ENCODE measurements around the gene SMPDL3A. TPM values are rescaled to one million over a fixed set of nuclear protein-coding genes. Genes with fewer than 3 reads are reported as not detected.

SMPDL3A gene
- total and polyA plus RNA-seq, 3 experiments from 2014 or later: 0.16 to 0.24 TPM; not detected in 1

DNA sequence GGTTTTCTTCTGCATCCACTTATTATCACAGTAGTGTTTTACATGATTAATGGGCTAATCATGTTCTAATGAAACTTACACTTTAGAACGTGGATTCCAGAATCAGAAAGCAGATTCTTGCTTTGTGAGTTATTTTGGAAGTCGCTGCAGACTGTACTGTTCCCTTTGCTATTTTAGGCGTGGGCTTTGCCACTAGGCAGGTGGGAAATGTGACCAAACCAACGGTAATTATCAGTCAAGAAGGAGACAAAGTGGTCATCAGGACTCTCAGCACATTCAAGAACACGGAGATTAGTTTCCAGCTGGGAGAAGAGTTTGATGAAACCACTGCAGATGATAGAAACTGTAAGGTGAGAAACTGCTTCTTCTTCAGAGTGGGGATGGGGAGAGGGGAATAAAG, 8.9 kb upstream of the SMPDL3A start:
- H3K9me3 Mint-ChIP-seq: peaks cover 0 to 5% (median 0%) of the 10 kb centered on the region in 5 donors
- no peak overlapping the region for H3K4me3 Mint-ChIP-seq
- Histone ChIP-seq H3K27me3 (ENCODE audit: insufficient read depth, low read length, poor library complexity, severe bottlenecking) (no peaks in the 10 kb centered on the region), H3K27ac (ENCODE audit: low read depth, low read length) (no peak overlapping the region), H3K4me1 (ENCODE audit: insufficient read depth, low read length) (no peaks in the 10 kb centered on the region), H3K4me3 (ENCODE audit: low read length) (no peak overlapping the region), H3K9me3 (ENCODE audit: low read length) (no peaks in the 10 kb centered on the region), H3K36me3 (ENCODE audit: insufficient read depth, low read length) (no peaks in the 10 kb centered on the region)
- H3K36me3 Mint-ChIP-seq: no peaks in the 10 kb centered on the region
- ChIA-PET CTCF (no interaction called here), POLR2A (no interaction called here)
- no peaks in the 10 kb centered on the region for H3K4me1 Mint-ChIP-seq
- peaks cover 2 to 17% of the 10 kb centered on the region in 2 donors for H3K27me3 Mint-ChIP-seq
- H3K27ac Mint-ChIP-seq: peak overlapping the region in 1 of 8 donors; percentile 52
- no peak for DNase-seq

DNA sequence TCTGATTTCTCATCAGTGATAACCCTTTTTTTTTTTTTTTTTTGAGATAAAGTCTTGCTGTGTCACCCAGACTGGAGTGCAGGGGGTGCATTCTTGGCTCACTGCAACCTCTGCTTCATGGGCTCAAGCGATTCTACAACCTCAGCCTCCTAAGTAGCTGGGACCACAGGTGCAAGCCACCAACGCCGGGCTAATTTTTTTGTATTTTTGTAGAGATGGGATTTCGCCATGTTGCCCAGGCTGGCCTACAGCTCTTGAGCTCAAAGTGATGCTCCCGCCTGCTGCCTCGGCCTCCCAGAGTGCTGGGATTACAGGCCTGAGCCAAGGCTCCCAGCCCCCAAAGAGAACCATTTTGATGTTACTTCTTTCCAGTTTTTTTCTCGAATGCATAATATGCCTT, 7.3 kb upstream of the SMPDL3A start:
- no peaks in the 10 kb centered on the region for H3K9me3 Mint-ChIP-seq
- no peak overlapping the region for H3K27ac Mint-ChIP-seq
- no peaks in the 10 kb centered on the region for H3K4me1 Mint-ChIP-seq
- Histone ChIP-seq H3K9me3 (ENCODE audit: low read length) (no peaks in the 10 kb centered on the region), H3K4me3 (ENCODE audit: low read length) (no peak overlapping the region), H3K4me1 (ENCODE audit: insufficient read depth, low read length) (no peaks in the 10 kb centered on the region), H3K36me3 (ENCODE audit: insufficient read depth, low read length) (no peaks in the 10 kb centered on the region), H3K27ac (ENCODE audit: low read depth, low read length) (no peak overlapping the region), H3K27me3 (ENCODE audit: insufficient read depth, low read length, poor library complexity, severe bottlenecking) (no peaks in the 10 kb centered on the region)
- CTCF ChIA-PET: no interaction called here
- no peak overlapping the region for H3K4me3 Mint-ChIP-seq
- POLR2A ChIA-PET: no interaction called here
- no peaks in the 10 kb centered on the region for H3K36me3 Mint-ChIP-seq
- no peak for DNase-seq
- peaks cover 2 to 23% of the 10 kb centered on the region in 2 donors for H3K27me3 Mint-ChIP-seq

DNA sequence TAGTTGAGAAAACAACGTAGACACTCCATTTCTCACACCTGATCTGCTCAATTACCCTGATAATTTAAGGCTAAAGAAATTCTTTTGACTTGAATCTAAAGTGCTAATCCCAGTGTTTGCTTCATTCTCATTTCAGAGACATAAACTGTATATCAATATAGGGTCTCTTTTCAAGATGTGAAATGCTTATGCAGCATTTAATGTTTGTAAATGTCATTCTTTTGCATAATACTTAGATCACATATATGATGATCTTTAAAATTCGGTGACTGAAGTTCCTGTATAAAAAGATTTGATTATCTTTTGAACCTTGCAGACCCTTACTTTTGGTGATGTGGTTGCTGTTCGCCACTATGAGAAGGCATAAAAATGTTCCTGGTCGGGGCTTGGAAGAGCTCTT, 5.7 kb upstream of the SMPDL3A start:
- ChIA-PET CTCF (no interaction called here), POLR2A (interaction anchor here (0.5 kb wide), 1 partner anchor 9 kb away, joined by 5 read pairs; no protein-coding TSS in a partner anchor)
- Mint-ChIP-seq H3K9me3 (no peaks in the 10 kb centered on the region), H3K36me3 (no peaks in the 10 kb centered on the region), H3K4me3 (no peak overlapping the region), H3K27me3 (peaks cover 13 to 37% of the 10 kb centered on the region in 2 donors), H3K4me1 (no peaks in the 10 kb centered on the region), H3K27ac (no peak overlapping the region)
- no peak for DNase-seq
- Histone ChIP-seq H3K4me1 (ENCODE audit: insufficient read depth, low read length) (no peaks in the 10 kb centered on the region), H3K9me3 (ENCODE audit: low read length) (no peaks in the 10 kb centered on the region), H3K36me3 (ENCODE audit: insufficient read depth, low read length) (no peaks in the 10 kb centered on the region), H3K27me3 (ENCODE audit: insufficient read depth, low read length, poor library complexity, severe bottlenecking) (peaks cover 4% of the 10 kb centered on the region), H3K27ac (ENCODE audit: low read depth, low read length) (no peak overlapping the region), H3K4me3 (ENCODE audit: low read length) (no peak overlapping the region)

DNA sequence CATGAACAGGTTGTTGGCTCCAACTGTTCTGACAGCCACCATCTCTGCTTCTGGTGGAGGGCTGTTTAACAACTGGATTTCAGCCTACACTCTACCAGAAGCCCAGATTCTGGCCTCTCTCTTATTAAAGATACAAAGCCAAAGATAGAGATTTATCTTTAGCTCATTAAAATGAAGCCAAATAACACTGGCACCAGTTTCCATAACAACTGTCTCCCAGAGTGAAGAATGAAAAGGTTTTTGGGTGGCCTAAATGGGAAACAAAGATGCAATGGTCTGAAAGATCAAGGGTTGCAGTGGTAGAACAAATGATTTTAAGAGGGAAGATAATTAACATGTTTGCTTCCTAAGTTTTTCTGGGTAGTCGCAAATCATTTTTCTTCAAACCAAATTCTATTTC, 3.2 kb upstream of the SMPDL3A start:
- Mint-ChIP-seq H3K27me3 (peaks cover 26 to 47% of the 10 kb centered on the region in 2 donors), H3K27ac (no peak overlapping the region), H3K4me1 (peaks cover 12 to 19% (median 13%) of the 10 kb centered on the region in 3 donors), H3K36me3 (no peaks in the 10 kb centered on the region), H3K9me3 (peaks cover 0 to 3% (median 0%) of the 10 kb centered on the region in 5 donors), H3K4me3 (no peak overlapping the region)
- H3K27ac ChIP-seq (ENCODE audit: low read depth, low read length): no peak overlapping the region
- no peaks in the 10 kb centered on the region for H3K9me3 ChIP-seq (ENCODE audit: low read length)
- POLR2A ChIA-PET: no interaction called here
- no peak overlapping the region for H3K4me3 ChIP-seq (ENCODE audit: low read length)
- no peak for DNase-seq
- H3K4me1 ChIP-seq (ENCODE audit: insufficient read depth, low read length): no peaks in the 10 kb centered on the region
- CTCF ChIA-PET: no interaction called here
- H3K27me3 ChIP-seq (ENCODE audit: insufficient read depth, low read length, poor library complexity, severe bottlenecking): peaks cover 10% of the 10 kb centered on the region
- H3K36me3 ChIP-seq (ENCODE audit: insufficient read depth, low read length): no peaks in the 10 kb centered on the region

DNA sequence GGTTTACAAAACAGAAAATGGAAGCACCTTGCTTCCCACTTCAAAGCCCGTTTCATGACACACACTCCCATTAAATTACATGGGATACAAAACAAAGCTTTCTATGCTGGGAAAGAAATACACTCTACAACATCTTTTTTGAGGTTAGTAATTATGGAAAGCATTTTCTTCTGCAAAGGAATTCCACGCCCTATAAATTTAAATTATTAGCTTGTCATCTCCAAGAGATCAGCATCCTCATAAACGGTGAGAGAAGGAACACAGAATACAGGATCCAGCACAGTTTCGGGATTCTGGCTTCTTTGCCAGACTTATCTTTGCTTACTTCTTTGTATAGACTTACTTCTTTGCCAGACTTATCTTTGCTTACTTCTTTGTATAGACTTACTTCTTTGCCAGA, 1.3 kb upstream of the SMPDL3A start:
- no peaks in the 10 kb centered on the region for H3K4me1 ChIP-seq (ENCODE audit: insufficient read depth, low read length)
- POLR2A ChIA-PET: no interaction called here
- CTCF ChIA-PET: no interaction called here
- H3K27ac ChIP-seq (ENCODE audit: low read depth, low read length): no peak overlapping the region
- Mint-ChIP-seq H3K4me3 (no peak overlapping the region), H3K9me3 (peaks cover 0 to 3% (median 0%) of the 10 kb centered on the region in 5 donors), H3K4me1 (peaks cover 12 to 19% (median 13%) of the 10 kb centered on the region in 3 donors), H3K36me3 (no peaks in the 10 kb centered on the region), H3K27ac (no peak overlapping the region), H3K27me3 (peaks cover 36 to 52% of the 10 kb centered on the region in 2 donors)
- H3K9me3 ChIP-seq (ENCODE audit: low read length): no peaks in the 10 kb centered on the region
- H3K4me3 ChIP-seq (ENCODE audit: low read length): no peak overlapping the region
- H3K27me3 ChIP-seq (ENCODE audit: insufficient read depth, low read length, poor library complexity, severe bottlenecking): peaks cover 10% of the 10 kb centered on the region
- no peaks in the 10 kb centered on the region for H3K36me3 ChIP-seq (ENCODE audit: insufficient read depth, low read length)
- no peak for DNase-seq

DNA sequence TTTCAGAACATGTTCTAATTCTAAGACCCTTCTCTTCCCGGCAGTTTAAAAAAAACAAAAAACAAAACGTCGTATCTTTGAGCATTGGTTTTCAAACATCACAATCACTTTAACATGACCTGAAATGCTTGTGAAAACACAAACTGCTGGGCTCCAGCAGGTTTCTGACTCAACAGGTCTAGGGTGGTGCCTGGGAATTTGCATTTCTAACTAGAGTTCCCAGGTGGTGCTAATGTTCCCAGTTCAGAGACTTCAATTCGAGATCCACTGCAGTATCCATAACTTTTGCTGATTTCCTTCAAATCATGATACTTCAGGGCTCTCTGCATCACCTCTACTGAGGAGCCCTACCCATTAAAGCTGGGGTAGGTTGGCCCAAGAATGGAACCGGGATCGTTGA, 850 bp upstream of the SMPDL3A start:
- no peaks in the 10 kb centered on the region for H3K9me3 ChIP-seq (ENCODE audit: low read length)
- H3K27ac ChIP-seq (ENCODE audit: low read depth, low read length): no peak overlapping the region
- POLR2A ChIA-PET: no interaction called here
- DNase-seq: no peak
- peaks cover 10% of the 10 kb centered on the region for H3K27me3 ChIP-seq (ENCODE audit: insufficient read depth, low read length, poor library complexity, severe bottlenecking)
- Mint-ChIP-seq H3K27ac (no peak overlapping the region), H3K36me3 (no peaks in the 10 kb centered on the region), H3K27me3 (peaks cover 36 to 57% of the 10 kb centered on the region in 2 donors), H3K4me1 (peaks cover 12 to 19% (median 13%) of the 10 kb centered on the region in 3 donors), H3K4me3 (no peak overlapping the region), H3K9me3 (peaks cover 0 to 6% (median 0%) of the 10 kb centered on the region in 5 donors)
- no peaks in the 10 kb centered on the region for H3K36me3 ChIP-seq (ENCODE audit: insufficient read depth, low read length)
- no peaks in the 10 kb centered on the region for H3K4me1 ChIP-seq (ENCODE audit: insufficient read depth, low read length)
- no peak overlapping the region for H3K4me3 ChIP-seq (ENCODE audit: low read length)
- CTCF ChIA-PET: no interaction called here

DNA sequence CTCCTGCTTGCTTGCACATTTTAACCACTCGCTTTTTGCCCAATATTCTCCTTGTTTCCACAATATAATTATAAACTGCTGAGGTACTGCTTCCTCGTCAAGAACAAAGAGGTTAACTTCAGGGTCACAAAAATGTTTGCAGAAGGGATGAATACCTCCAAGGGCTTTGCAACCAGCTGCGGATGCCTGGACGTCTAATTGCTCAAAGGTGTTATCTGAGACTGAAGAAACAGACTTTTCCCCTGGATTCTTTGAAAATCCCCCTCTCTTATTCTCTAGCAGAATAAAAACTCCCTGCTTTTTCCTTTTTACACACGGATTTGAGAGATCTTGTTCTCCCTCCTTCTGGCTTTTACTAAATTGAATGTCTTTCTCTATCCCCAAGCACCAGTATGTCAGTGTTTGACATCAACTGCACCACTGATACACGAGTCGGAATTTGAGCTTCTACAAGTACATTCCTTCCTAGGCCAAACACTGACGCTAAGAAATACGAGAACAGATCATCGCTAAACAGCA, 336 bp upstream of the SMPDL3A start:
- Mint-ChIP-seq H3K9me3 (peaks cover 0 to 6% (median 0%) of the 10 kb centered on the region in 5 donors), H3K4me3 (peak overlapping the region; percentile 2 to 82 (median 41)), H3K4me1 (peaks cover 12 to 19% (median 13%) of the 10 kb centered on the region in 3 donors), H3K27me3 (peaks cover 36 to 53% of the 10 kb centered on the region in 2 donors), H3K27ac (peak overlapping the region in 1 of 8 donors; percentile 21), H3K36me3 (no peaks in the 10 kb centered on the region)
- DNase-seq: no peak
- ChIA-PET CTCF (no interaction called here), POLR2A (no interaction called here)
- no peak overlapping the region for H3K27ac ChIP-seq (ENCODE audit: low read depth, low read length)
- no peak overlapping the region for H3K4me3 ChIP-seq (ENCODE audit: low read length)
- H3K36me3 ChIP-seq (ENCODE audit: insufficient read depth, low read length): no peaks in the 10 kb centered on the region
- no peaks in the 10 kb centered on the region for H3K4me1 ChIP-seq (ENCODE audit: insufficient read depth, low read length)
- peaks cover 10% of the 10 kb centered on the region for H3K27me3 ChIP-seq (ENCODE audit: insufficient read depth, low read length, poor library complexity, severe bottlenecking)
- H3K9me3 ChIP-seq (ENCODE audit: low read length): no peaks in the 10 kb centered on the region

DNA sequence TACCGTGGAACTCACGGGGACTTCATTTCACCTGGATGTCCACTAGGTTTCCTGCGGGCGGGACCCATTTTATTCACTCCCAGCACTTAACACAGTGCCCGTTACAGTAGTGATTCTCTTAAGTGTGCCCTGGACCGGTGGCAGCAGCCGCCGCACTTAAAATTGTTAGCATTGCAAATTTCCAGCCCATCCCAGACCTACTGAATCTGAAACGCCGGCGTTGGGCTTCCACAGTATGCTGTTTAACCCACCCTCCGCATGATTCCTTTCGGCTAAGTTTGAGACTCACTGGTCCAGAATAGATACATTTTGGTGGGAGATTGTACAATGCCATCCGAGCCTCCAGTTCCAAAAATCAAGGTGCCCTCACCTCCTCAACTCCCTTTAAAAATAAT, 967 bp downstream of the SMPDL3A start:
- POLR2A ChIA-PET: no interaction called here
- Mint-ChIP-seq H3K27me3 (peaks cover 36 to 48% of the 10 kb centered on the region in 2 donors), H3K4me1 (peaks cover 12 to 19% (median 13%) of the 10 kb centered on the region in 3 donors), H3K36me3 (no peaks in the 10 kb centered on the region), H3K4me3 (peak overlapping the region; percentile 25 to 88 (median 77)), H3K27ac (no peak overlapping the region), H3K9me3 (peaks cover 0 to 6% (median 0%) of the 10 kb centered on the region in 5 donors)
- H3K27me3 ChIP-seq (ENCODE audit: insufficient read depth, low read length, poor library complexity, severe bottlenecking): peaks cover 10% of the 10 kb centered on the region
- H3K9me3 ChIP-seq (ENCODE audit: low read length): no peaks in the 10 kb centered on the region
- H3K4me3 ChIP-seq (ENCODE audit: low read length): peak overlapping the region; percentile 15
- CTCF ChIA-PET: no interaction called here
- H3K27ac ChIP-seq (ENCODE audit: low read depth, low read length): no peak overlapping the region
- no peaks in the 10 kb centered on the region for H3K36me3 ChIP-seq (ENCODE audit: insufficient read depth, low read length)
- H3K4me1 ChIP-seq (ENCODE audit: insufficient read depth, low read length): no peaks in the 10 kb centered on the region
- no peak for DNase-seq

Data from CD8-positive, alpha-beta memory T cell (primary cell).